OCI-LY7 (cell line): ENCODE results near the gene TFEB. TPM values are rescaled to one million over a fixed set of nuclear protein-coding genes. Genes with fewer than 3 reads are reported as not detected.
A peak's percentile ranks its signal among the peaks of the same experiment; 100 is the strongest.
"Not testable (repeated sequence)": the region's sequence is repeated elsewhere in the genome, so short reads cannot be mapped to it uniquely, and the experiment has no call there.

ENCODE experiments used
- BruUV-seq: library from RNA; stranded (reverse); fragments of 400-500 nt; replicated peaks from 2 replicates; lab custom pipeline; 2021; lab: Mats Ljungman, UMichigan
- CTCF ChIA-PET: fragments of 300-600 bp; sonication (Branson Sonifier 250); formaldehyde crosslinking; loops from one replicate; lab custom pipeline; 2022; ENCODE audit warnings: antibody characterized with exemption; ENCODE audit not compliant: unreplicated experiment; lab: Charles Lee
- POLR2A ChIA-PET: fragments of 300-600 bp; sonication (Branson Sonifier 250); formaldehyde crosslinking; loops from one replicate; lab custom pipeline; 2022; ENCODE audit warnings: antibody characterized with exemption; lab: Charles Lee
- DNase-seq: peaks from one replicate; pipeline ENCODE4 v3.0.0-alpha.2; 2015; ENCODE audit warnings: low spot score
- H2AFZ ChIP-seq: fragments of 200-600 bp; sonication (generic), shearing (Covaris generic); 2 replicates; pipeline ENCODE4 v1.6.1; 2014; ENCODE audit warnings: mild to moderate bottlenecking, antibody characterized with exemption, low read length, moderate library complexity
- H3K27ac ChIP-seq: fragments of 200-600 bp; sonication (generic); 2 replicates; pipeline ENCODE4 v1.5.1; 2014; ENCODE audit warnings: mixed run types, low read depth, mild to moderate bottlenecking, moderate library complexity, low read length, inconsistent platforms; ENCODE audit not compliant: poor library complexity, severe bottlenecking
- H3K36me3 ChIP-seq: fragments of 200-600 bp; sonication (generic); 2 replicates; pipeline ENCODE4 v1.6.1; 2014; ENCODE audit warnings: mild to moderate bottlenecking, antibody characterized with exemption, low read length, moderate library complexity, mixed read lengths; ENCODE audit not compliant: insufficient read depth
- H3K4me1 ChIP-seq: fragments of 200-600 bp; sonication (generic); 2 replicates; pipeline ENCODE4 v1.5.1; 2014; ENCODE audit warnings: mild to moderate bottlenecking, low read length; ENCODE audit not compliant: insufficient read depth, poor library complexity, severe bottlenecking
- H3K4me2 ChIP-seq: fragments of 200-600 bp; sonication (generic); 2 replicates; pipeline ENCODE4 v1.6.1; 2014; ENCODE audit warnings: mild to moderate bottlenecking, low read length
- H3K4me3 ChIP-seq: fragments of 200-600 bp; sonication (generic); 2 replicates; pipeline ENCODE4 v1.5.1; 2014; ENCODE audit warnings: mild to moderate bottlenecking, low read depth, low read length; ENCODE audit not compliant: poor library complexity, severe bottlenecking
- H3K79me2 ChIP-seq: fragments of 200-600 bp; sonication (generic); 2 replicates; pipeline ENCODE4 v1.6.1; 2016; ENCODE audit warnings: low read depth, mild to moderate bottlenecking, low read length, moderate library complexity, mixed read lengths; ENCODE audit not compliant: insufficient read depth
- H3K9me2 ChIP-seq: fragments of 200-600 bp; sonication (generic); 2 replicates; pipeline ENCODE4 v1.6.1; 2016; ENCODE audit warnings: mild to moderate bottlenecking, low read length, mixed read lengths; ENCODE audit not compliant: insufficient read depth
- H3K9me3 ChIP-seq: fragments of 200-600 bp; sonication (generic); 2 replicates; pipeline ENCODE4 v1.6.1; 2014; ENCODE audit warnings: mild to moderate bottlenecking, mixed run types, low read length, mixed read lengths
- H4K20me1 ChIP-seq: fragments of 200-600 bp; sonication (generic); 2 replicates; pipeline ENCODE4 v1.6.1; 2014; ENCODE audit warnings: mild to moderate bottlenecking, antibody characterized with exemption, low read length, moderate library complexity, mixed read lengths; ENCODE audit not compliant: insufficient read depth
- CTCF ChIP-seq: fragments of 200-600 bp; sonication (generic); conservative IDR thresholded peaks from 2 replicates; pipeline ENCODE4 v1.5.1; 2014; ENCODE audit warnings: mild to moderate bottlenecking, antibody characterized with exemption, low read length, moderate library complexity, mixed read lengths
- EZH2phosphoT487 ChIP-seq: fragments of 200-600 bp; sonication (generic); IDR thresholded peaks from 2 replicates; pipeline ENCODE4 v1.6.1; 2018; ENCODE audit warnings: low read depth, borderline replicate concordance, mild to moderate bottlenecking, mixed run types, antibody characterized with exemption, low read length, moderate library complexity, mixed read lengths
- intact Hi-C: fragments of 100-400 bp; cut with micrococcal nuclease; formaldehyde crosslinking; loops from one replicate; pipeline ENCODE4 v1.10.0; 2022; ENCODE audit not compliant: unreplicated experiment
- total RNA-seq, 2 experiments: library from RNA; depleted of rRNA in 1 of 2; stranded (reverse); fragments of >200 nt in 1 of 2; shearing (Covaris generic) in 1 of 2; gene quantifications; 2 replicates each; pipeline ENCODE4 v1.2.3, GENCODE V29; 2014 to 2022

Gene TFEB
- total RNA-seq, 2 experiments from 2014 or later = 36.8 to 60.0 TPM

GRCh38 chr6:41767112-41767833 is 31.9 kb upstream of the TFEB start:
- no peak overlapping the region for H3K4me2 ChIP-seq
- no peaks in the 10 kb centered on the region for H3K79me2 ChIP-seq
- CTCF ChIA-PET = no interaction called here
- no peak overlapping the region for H2AFZ ChIP-seq
- no TSS peak for BruUV-seq
- intact Hi-C loops = no loop called here
- POLR2A ChIA-PET = interaction anchor here (0.6 kb wide), 1 partner anchor 30 kb away, joined by 4 read pairs; no protein-coding TSS in a partner anchor
- TF ChIP-seq EZH2phosphoT487 (no peak), CTCF (no peak)
- H3K4me1 ChIP-seq = peaks cover 7% of the 10 kb centered on the region
- H3K4me3 ChIP-seq = no peak overlapping the region
- no peaks in the 10 kb centered on the region for H4K20me1 ChIP-seq
- peaks cover 17% of the 10 kb centered on the region; the same call in 1 of the 2 replicates for H3K36me3 ChIP-seq
- DNase-seq = peak; percentile 20
- no peaks in the 10 kb centered on the region for H3K9me3 ChIP-seq
- no peak overlapping the region for H3K27ac ChIP-seq
- no peaks in the 10 kb centered on the region for H3K9me2 ChIP-seq

- not testable (repeated sequence) for BruUV-seq
- POLR2A ChIA-PET = interaction anchor here (0.6 kb wide), 1 partner anchor 31 kb away, joined by 4 read pairs; no protein-coding TSS in a partner anchor
Observed at GRCh38 chr6:41766043-41766664, 30.7 kb upstream of the TFEB start.

GRCh38 chr6:41763470-41763869 is 28.1 kb upstream of the TFEB start:
- Histone ChIP-seq H3K27ac (no peak overlapping the region), H4K20me1 (no peaks in the 10 kb centered on the region), H3K79me2 (no peaks in the 10 kb centered on the region), H3K4me2 (no peak overlapping the region), H3K36me3 (no peaks in the 10 kb centered on the region), H2AFZ (no peak overlapping the region), H3K9me2 (no peaks in the 10 kb centered on the region), H3K4me1 (peaks cover 18% of the 10 kb centered on the region), H3K9me3 (no peaks in the 10 kb centered on the region), H3K4me3 (no peak overlapping the region)
- CTCF ChIA-PET = interaction anchor here (1.0 kb wide), 1 partner anchor 57 kb away, joined by 3 read pairs; no protein-coding TSS in a partner anchor
- DNase-seq = no peak
- intact Hi-C loops = no loop called here
- no TSS peak for BruUV-seq
- no peak for TF ChIP-seq CTCF
- TF ChIP-seq EZH2phosphoT487 = no peak
- POLR2A ChIA-PET = no interaction called here

More at GRCh38 chr6:41766043-41766664, 30.7 kb upstream of the TFEB start:
- H3K36me3 ChIP-seq, H3K4me3 ChIP-seq, CTCF ChIA-PET, H3K9me3 ChIP-seq, H3K27ac ChIP-seq, H3K4me1 ChIP-seq, H3K9me2 ChIP-seq, H3K79me2 ChIP-seq, H3K4me2 ChIP-seq, H4K20me1 ChIP-seq, H2AFZ ChIP-seq, DNase-seq, intact Hi-C loops: not testable (repeated sequence)
